Loucy (cell line): ENCODE data around the gene CACNA1H.

Experiments
- H2AFZ ChIP-seq: fragments of 200-600 bp; sonication (generic); 2 replicates; pipeline ENCODE4 v1.6.0; 2016; ENCODE audit warnings: antibody characterized with exemption, mild to moderate bottlenecking, low read length, moderate library complexity
- H3F3A ChIP-seq: fragments of 200-600 bp; 2 replicates; pipeline ENCODE4 v1.6.0; 2016; ENCODE audit warnings: antibody characterized with exemption, low read depth, mild to moderate bottlenecking
- H3K27me3 ChIP-seq: fragments of 200-600 bp; sonication (generic); 2 replicates; pipeline ENCODE4 v1.6.1; 2014; ENCODE audit warnings: low read length, mild to moderate bottlenecking; ENCODE audit not compliant: insufficient read depth, poor library complexity, severe bottlenecking
- H3K36me3 ChIP-seq: fragments of 200-600 bp; sonication (generic); 2 replicates; pipeline ENCODE4 v1.6.1; 2016; ENCODE audit warnings: low read length; ENCODE audit not compliant: insufficient read depth
- H3K4me1 ChIP-seq: fragments of 200-600 bp; sonication (generic); 2 replicates; pipeline ENCODE4 v1.5.1; 2014; ENCODE audit warnings: low read length, mild to moderate bottlenecking; ENCODE audit not compliant: insufficient read depth, poor library complexity, severe bottlenecking
- H3K4me2 ChIP-seq: fragments of 200-600 bp; sonication (generic); 2 replicates; pipeline ENCODE4 v1.6.0; 2014; ENCODE audit warnings: antibody characterized with exemption, low read length, low read depth, mild to moderate bottlenecking; ENCODE audit not compliant: poor library complexity, severe bottlenecking
- H3K4me3 ChIP-seq: fragments of 200-600 bp; sonication (generic); 2 replicates; pipeline ENCODE4 v1.5.1; 2014; ENCODE audit warnings: low read length, mild to moderate bottlenecking, mixed read lengths; ENCODE audit not compliant: poor library complexity, severe bottlenecking
- H3K79me2 ChIP-seq: fragments of 200-600 bp; sonication (generic); 2 replicates; pipeline ENCODE4 v1.6.1; 2014; ENCODE audit warnings: low read length; ENCODE audit not compliant: insufficient read depth
- H3K9ac ChIP-seq: fragments of 200-600 bp; sonication (generic); 2 replicates; pipeline ENCODE4 v1.6.0; 2014; ENCODE audit warnings: mild to moderate bottlenecking, low read depth, low read length, moderate library complexity; ENCODE audit not compliant: poor library complexity, severe bottlenecking
- H3K9me2 ChIP-seq: fragments of 200-600 bp; sonication (generic); replicated peaks from 2 replicates; pipeline ENCODE4 v1.6.1; 2016; ENCODE audit warnings: low read depth, low read length, mixed read lengths
- H3K9me3 ChIP-seq: fragments of 200-600 bp; sonication (generic); 2 replicates; pipeline ENCODE4 v1.6.1; 2014; ENCODE audit warnings: mild to moderate bottlenecking, antibody characterized with exemption, low read length, low read depth; ENCODE audit not compliant: insufficient read depth
- H4K20me1 ChIP-seq: fragments of 200-600 bp; sonication (generic); 2 replicates; pipeline ENCODE4 v1.6.0; 2014; ENCODE audit warnings: antibody characterized with exemption, low read length, mild to moderate bottlenecking; ENCODE audit not compliant: insufficient read depth, poor library complexity, severe bottlenecking
- EZH2phosphoT487 ChIP-seq: fragments of 200-600 bp; IDR thresholded peaks from 2 replicates; pipeline ENCODE4 v1.6.1; 2018; ENCODE audit warnings: antibody characterized with exemption, mild to moderate bottlenecking, moderate library complexity, borderline replicate concordance
- TF ChIP-seq, protein P1 (sequence below): fragments of 200-600 bp; sonication (generic); conservative IDR thresholded peaks from 2 replicates; pipeline ENCODE4 v1.5.1; 2014; ENCODE audit warnings: mild to moderate bottlenecking, antibody characterized with exemption, low read length

CACNA1H gene

DNA sequence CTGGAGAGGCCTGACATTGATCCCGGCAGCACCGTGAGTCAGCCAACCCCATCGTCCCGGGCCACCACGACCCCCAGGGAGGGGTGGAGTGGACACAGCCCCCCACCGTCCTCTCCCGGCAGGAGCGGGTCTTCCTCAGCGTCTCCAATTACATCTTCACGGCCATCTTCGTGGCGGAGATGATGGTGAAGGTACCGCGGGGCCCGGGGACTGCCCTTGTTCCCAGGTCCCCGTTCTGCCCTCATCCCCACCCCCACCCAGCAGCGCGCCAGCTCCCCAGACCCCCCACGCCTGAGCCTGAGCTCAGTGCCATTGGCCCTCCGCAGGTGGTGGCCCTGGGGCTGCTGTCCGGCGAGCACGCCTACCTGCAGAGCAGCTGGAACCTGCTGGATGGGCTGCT, 57.6 kb downstream of the CACNA1H start:
- H2AFZ ChIP-seq: no peak overlapping the region
- no peaks in the 10 kb centered on the region for H3K4me1 ChIP-seq
- no peak overlapping the region for H3K9ac ChIP-seq
- no peak overlapping the region for H3K4me2 ChIP-seq
- no peaks in the 10 kb centered on the region for H4K20me1 ChIP-seq
- H3K9me3 ChIP-seq: no peaks in the 10 kb centered on the region
- no peaks in the 10 kb centered on the region for H3K36me3 ChIP-seq
- H3K9me2 ChIP-seq: no peaks in the 10 kb centered on the region
- no peaks in the 10 kb centered on the region for H3K27me3 ChIP-seq
- TF ChIP-seq, protein P1, sequence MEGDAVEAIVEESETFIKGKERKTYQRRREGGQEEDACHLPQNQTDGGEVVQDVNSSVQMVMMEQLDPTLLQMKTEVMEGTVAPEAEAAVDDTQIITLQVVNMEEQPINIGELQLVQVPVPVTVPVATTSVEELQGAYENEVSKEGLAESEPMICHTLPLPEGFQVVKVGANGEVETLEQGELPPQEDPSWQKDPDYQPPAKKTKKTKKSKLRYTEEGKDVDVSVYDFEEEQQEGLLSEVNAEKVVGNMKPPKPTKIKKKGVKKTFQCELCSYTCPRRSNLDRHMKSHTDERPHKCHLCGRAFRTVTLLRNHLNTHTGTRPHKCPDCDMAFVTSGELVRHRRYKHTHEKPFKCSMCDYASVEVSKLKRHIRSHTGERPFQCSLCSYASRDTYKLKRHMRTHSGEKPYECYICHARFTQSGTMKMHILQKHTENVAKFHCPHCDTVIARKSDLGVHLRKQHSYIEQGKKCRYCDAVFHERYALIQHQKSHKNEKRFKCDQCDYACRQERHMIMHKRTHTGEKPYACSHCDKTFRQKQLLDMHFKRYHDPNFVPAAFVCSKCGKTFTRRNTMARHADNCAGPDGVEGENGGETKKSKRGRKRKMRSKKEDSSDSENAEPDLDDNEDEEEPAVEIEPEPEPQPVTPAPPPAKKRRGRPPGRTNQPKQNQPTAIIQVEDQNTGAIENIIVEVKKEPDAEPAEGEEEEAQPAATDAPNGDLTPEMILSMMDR: no peak
- TF ChIP-seq EZH2phosphoT487: no peak
- no peaks in the 10 kb centered on the region for H3F3A ChIP-seq
- no peaks in the 10 kb centered on the region for H3K79me2 ChIP-seq
- H3K4me3 ChIP-seq: no peak overlapping the region

DNA sequence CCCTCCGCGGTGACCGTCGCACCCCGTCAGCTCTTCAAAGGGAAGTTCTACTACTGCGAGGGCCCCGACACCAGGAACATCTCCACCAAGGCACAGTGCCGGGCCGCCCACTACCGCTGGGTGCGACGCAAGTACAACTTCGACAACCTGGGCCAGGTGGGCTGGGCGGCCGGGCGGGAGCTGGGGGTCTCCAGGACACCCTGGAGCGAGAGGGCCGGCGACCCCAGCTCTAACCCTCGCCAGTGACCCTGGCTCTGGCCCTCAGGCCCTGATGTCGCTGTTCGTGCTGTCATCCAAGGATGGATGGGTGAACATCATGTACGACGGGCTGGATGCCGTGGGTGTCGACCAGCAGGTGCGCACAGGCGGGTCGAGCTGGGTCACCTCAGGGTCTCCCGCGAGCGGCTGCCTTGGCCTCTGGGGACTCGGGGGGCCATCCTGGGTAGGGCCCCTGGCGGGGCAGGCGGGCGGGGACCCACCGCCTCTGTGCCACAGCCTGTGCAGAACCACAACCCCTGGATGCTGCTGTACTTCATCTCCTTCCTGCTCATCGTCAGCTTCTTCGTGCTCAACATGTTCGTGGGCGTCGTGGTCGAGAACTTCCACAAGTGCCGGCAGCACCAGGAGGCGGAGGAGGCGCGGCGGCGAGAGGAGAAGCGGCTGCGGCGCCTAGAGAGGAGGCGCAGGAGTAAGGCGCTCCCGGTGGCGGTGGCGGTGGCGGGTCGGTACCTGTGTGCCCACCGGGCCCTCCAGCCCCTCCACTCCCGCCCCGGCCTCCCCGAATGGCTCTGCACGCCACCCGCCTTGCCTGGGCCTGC, 58.8 kb downstream of the CACNA1H start:
- Histone ChIP-seq H4K20me1 (no peaks in the 10 kb centered on the region), H3K27me3 (no peaks in the 10 kb centered on the region), H3K4me1 (no peaks in the 10 kb centered on the region), H2AFZ (no peak overlapping the region), H3K9me2 (no peaks in the 10 kb centered on the region), H3F3A (no peaks in the 10 kb centered on the region), H3K9ac (no peak overlapping the region), H3K79me2 (no peaks in the 10 kb centered on the region), H3K36me3 (no peaks in the 10 kb centered on the region), H3K9me3 (no peaks in the 10 kb centered on the region), H3K4me3 (no peak overlapping the region), H3K4me2 (no peak overlapping the region)
- TF ChIP-seq, protein P1: no peak
- TF ChIP-seq EZH2phosphoT487: no peak

DNA sequence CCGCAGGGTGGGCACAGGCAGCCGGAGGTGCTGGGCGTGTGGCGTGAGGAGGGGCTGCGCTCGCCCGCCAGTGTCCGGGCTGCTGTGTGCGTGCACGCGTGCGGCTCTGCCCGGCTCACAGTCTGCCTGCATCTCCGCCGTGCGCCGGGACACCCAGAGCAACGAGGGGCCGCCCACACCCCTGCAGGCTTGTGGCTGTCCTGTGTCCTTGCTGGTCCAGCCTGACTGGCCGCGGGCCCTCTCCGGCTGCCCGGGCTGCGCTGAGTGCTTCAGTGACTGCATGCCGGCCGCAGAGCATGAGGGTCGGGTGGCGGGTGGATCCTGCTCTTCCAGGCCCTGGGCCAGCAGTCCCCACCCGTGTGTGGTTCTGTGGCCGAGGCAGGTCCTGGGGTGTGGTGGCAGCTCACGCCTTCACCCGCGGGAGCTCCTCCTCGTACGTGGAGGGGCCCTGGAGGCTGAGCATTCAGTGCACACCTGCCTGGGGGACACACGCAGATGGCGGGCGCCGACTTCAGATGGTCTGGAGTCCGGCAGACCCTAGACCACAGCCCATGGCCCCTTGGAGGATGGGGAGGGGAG, 59.8 kb downstream of the CACNA1H start:
- Histone ChIP-seq H3K79me2 (no peaks in the 10 kb centered on the region), H2AFZ (no peak overlapping the region), H3K4me2 (no peak overlapping the region), H3K9ac (no peak overlapping the region), H4K20me1 (no peaks in the 10 kb centered on the region), H3F3A (no peaks in the 10 kb centered on the region), H3K36me3 (no peaks in the 10 kb centered on the region), H3K4me3 (no peak overlapping the region), H3K4me1 (no peaks in the 10 kb centered on the region), H3K27me3 (no peaks in the 10 kb centered on the region), H3K9me3 (no peaks in the 10 kb centered on the region), H3K9me2 (no peaks in the 10 kb centered on the region)
- no peak for TF ChIP-seq EZH2phosphoT487
- TF ChIP-seq, protein P1: no peak
